Measurements from ENCODE around the gene FRK.
"Not testable (repeated sequence)": the region's sequence is repeated elsewhere in the genome, so short reads cannot be mapped to it uniquely, and the experiment has no call there.

FRK gene

DNA sequence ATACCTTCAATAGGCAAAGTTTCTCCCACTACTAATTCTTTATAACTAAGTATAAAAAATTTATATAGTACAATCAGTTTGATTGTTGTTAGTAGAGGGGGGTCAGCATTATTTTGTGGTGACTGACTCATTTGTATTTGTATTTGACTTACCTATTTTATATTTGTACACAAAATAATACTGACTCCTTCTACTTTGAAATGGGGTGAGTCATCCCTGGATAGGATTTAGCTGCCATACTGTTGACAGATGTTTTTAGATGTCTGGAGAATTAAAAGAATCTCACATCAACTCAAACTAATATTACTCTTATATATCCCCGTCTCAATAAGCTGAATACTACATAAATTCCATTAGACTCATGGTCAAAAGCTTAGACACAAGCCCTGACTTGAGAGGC lies 114.9 kb downstream of the FRK start:
- DNase-seq (ENCODE audit: low read depth in 2 of 2): no peak

DNA sequence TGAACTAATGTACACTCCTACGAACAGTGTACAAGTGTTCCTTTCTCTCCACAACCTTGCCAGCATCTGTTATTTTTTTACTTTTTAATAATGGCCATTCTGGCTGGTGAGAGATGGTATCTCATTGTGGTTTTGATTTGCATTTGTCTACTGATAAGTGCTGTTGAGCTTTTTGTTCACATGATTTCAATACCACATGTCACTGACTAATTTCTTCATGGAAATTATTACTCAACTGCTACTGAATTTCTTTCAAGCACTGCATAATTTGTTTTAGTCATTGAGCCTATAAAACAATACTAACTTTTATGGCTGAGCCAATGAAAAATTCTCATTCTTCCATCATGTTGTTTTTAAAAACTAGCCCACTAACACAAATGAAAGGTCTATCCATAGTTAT lies 115.4 kb downstream of the FRK start:
- no peak for DNase-seq (ENCODE audit: low read depth in 2 of 2)

DNA sequence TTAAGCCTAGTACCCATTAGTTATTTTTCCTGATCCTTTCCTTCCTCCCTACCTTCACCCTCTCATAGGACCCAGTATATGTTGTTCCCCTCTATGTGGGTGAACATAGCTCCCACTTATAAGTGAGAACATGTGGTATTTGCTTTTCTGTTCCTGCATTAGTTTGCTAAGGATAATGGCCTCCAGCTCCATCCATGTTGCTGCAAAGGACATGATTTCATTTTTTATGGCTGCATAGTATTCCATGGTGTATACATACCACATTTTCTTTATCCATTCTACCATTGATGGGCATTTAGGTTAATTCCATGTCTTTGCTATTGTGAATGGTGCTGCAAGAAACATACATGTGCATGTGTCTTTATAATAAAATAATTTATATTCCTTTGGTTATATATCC lies 115.9 kb downstream of the FRK start:
- DNase-seq (ENCODE audit: low read depth in 2 of 2): not testable (repeated sequence)

DNA sequence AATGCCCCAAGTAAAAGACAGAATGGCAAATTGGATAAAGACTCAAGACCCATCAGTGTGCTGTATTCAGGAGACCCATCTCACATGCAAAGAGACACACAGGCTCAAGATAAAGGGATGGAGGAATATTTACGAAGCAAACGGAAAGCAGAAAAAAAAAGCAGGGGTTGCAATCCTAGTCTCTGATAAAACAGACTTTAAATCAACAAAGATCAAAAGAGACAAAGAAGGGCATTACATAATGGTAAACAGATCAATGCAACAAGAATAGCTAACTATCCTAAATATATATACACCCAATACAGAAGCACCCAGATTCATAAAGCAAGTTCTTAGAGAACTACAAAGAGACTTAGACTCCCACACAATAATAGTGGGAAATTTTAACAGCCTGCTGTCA lies 123.2 kb downstream of the FRK start:
- DNase-seq (ENCODE audit: low read depth in 2 of 2): not testable (repeated sequence)

DNA sequence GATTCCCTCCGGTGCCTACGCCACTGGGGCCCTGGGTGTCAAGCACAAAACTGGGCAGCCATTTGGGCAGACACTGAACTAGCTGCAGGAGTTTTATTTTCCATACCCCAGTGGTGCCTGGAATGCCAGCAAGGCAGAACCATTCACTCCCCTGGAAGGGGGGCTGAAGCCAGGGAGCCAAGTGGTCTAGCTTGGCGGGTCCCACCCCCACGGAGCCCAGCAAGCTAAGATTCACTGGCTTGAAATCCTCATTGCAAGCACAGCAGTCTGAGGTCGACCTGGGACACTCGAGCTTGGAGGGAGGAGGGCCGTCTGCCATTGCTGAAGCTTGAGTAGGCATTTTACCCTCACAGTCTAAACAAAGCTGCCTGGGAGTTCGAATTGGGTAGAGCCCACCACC lies 125.3 kb downstream of the FRK start:
- no peak for DNase-seq (ENCODE audit: low read depth in 2 of 2)

DNA sequence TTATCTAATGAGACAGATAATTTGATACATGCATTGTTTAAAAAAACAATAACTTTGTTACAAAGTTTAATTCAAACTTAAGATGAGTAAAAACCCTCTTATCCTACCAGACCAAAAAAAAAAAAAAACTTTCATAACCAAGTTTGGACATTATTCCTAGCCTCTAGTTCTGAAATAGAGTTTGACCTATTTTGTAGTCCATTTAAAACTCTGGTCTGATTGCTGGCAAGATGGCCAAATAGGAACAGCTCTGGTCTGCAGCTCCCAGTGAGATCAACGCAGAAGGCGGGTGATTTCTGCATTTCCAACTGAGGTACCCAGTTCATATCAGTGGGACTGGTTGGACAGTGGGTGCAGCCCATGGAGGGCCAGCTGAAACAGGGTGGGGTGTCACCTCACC lies 125.9 kb downstream of the FRK start:
- no peak for DNase-seq (ENCODE audit: low read depth in 2 of 2)

DNA sequence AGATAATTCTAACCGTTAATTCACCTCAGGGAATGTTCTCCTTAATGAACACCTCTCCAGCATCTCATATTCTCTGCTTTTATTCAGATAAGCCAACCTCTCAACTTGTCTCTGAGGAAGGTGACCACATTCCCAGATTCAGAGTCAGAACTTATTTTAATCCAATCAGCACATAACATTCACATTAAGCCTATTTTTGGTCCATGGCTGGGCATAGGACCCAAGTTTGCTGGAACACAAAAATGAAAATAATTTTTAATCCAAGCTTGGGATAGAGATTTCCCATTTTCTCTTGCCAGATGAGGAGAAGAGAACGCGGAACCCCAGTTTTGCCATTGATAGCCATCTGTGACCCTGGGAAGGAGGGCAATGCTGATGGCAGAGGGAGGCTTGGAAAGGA lies 126.5 kb downstream of the FRK start:
- DNase-seq (ENCODE audit: low read depth in 2 of 2): no peak

DNA sequence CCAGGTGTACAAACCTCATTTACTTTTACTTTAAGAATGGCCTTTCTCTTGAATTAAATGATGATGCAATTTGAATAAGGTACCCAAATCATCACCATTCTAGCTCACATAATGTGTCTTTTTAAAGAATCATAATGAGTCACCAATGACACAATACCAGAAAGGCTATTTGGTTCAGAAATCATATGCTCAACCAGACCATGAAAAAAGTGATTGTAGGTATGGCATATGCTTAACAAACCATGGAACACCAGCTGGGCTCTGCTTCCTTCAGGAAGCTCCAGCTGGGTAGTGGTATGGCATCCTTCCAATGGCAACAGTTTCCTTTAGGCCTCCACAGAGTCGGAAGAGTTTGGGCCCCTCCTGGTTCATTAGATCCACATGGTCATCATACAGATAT lies 128.2 kb downstream of the FRK start:
- DNase-seq (ENCODE audit: low read depth in 2 of 2): no peak

DNA sequence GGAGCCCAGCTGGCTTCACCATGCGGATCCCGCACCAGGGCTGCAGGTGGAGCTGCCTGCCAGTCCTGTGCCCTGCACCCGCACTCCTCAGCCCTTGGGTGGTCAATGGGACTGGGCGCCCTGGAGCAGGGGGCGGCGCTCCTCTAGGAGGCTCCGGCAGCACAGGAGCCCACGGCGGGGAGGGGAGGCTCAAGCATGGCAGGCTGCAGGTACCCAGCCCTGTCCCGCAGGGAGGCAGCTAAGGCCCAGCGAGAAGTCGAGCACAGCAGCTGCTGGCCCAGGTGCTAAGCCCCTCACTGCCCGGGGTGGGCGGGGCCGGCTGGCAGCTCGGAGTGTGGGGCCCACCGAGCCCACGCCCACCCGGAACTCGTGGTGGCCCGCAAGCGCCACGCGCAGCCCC lies 132.7 kb downstream of the FRK start:
- not testable (repeated sequence) for DNase-seq (ENCODE audit: low read depth in 2 of 2)

DNA sequence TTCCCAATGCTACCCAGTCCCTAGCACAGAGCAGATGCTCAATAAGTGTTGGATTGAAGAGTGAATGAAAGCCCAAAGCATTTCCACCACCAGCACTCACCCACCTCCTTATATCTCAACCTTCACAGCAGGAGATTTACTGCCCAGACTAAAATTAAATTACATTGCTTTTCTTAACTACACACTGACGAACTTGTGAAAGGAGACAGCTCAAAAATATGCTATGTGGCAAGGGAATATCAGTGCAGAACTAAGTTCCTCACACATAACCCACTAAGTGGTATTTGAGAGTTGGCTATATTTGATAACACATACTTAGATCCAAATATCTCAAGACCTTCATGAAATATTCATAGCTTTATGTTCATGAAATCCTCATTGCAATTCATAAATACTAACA lies 137.7 kb downstream of the FRK start:
- DNase-seq (ENCODE audit: low read depth in 2 of 2): no peak

DNA sequence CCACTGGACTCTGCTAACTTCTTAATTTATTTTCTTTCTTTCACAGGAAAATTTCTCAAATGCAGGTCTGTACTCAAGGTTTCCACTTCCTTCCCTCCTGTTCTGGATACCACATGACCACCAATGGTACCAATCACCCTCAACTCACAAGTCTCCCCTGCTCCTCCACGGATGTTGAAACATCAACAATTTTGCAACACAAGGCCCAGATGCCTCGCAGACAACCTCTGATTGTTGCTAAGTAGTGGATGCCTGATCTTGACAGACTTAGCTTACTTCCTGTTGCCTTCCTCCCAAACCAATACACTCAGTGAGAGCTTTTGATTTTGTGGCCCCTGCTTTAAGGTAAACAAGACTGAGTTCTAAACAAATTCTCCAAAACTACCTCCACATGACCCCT lies 146.6 kb downstream of the FRK start:
- no peak for DNase-seq (ENCODE audit: low read depth in 2 of 2)

DNA sequence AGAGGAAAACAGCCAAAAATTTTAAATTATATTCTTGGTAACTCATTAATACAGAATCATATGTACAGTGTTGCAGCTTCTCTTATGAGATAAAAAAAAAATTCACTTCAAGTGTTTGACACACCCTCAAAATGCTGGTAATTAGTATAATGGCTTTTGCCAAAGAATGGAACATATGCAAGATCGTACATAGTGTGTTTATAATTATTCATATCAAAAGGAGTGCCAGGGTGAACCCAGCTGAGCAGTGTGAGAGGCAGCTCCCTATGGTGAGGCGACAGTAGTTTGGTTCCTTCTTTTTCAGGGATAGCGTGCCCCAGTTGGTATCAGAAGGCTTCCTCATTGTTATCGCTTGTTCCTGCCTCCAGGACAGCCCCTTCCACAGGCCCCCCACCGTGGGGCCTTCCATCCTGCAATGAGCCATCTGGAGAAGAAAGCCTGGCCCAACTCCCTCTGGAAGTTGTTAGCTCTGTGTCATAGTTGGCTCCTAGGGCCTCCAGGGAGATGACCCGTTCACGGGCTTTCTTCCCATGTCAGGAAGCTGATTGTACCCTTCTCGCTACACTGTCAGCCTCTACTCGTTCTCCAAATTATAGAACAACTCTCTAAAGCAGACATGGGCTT lies 150.7 kb downstream of the FRK start:
- no peak for DNase-seq (ENCODE audit: low read depth in 2 of 2)

DNA sequence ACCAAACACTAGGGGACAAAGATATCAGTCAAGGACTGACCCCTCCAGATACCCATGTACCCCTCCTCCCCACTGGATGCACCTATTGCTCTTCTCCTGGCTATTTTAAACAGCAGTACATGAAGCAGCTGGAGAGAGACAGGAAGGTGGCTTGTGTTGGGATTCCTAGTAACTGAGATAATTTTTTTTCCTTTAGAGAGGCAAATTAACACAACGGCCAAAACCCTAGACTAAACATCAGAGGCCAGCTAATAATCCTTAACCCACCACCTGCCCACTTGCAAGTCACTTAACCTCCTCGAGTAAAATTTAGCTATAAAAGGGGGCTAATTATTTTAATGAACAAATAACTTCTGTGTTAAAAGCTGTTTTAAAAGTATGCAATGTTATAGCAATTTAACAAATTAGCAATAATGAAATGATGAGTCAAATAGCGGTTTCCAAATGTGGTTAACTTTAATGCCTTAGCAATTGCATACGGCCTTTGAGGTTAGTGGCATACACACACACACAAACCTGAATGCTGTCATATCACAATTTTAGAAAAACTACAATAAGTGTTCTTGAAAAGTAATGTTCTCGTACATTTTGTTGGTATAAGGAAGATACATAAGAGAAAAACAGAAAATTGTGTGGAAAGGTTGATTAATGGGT lies 151.7 kb downstream of the FRK start:
- DNase-seq (ENCODE audit: low read depth in 2 of 2): no peak

DNA sequence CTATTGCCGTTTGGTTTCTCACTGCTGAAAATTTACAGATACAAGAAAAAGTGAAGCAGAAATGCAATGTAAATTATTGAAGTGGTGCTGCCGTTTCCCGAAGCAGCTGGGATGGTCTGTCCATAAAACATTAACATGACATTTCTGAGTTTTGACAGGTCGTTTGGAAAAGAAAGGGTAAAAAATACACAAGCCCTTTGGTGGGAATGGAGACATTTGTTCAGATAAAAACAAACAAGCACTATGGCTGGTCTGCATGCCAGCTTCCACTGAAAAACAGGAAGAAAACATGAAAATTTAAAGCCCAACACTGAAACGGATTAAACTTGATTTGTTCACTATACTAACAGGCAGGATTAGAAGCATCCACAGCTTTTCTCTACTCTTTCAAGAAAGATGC lies 155.2 kb downstream of the FRK start:
- DNase-seq (ENCODE audit: low read depth in 2 of 2): no peak

DNA sequence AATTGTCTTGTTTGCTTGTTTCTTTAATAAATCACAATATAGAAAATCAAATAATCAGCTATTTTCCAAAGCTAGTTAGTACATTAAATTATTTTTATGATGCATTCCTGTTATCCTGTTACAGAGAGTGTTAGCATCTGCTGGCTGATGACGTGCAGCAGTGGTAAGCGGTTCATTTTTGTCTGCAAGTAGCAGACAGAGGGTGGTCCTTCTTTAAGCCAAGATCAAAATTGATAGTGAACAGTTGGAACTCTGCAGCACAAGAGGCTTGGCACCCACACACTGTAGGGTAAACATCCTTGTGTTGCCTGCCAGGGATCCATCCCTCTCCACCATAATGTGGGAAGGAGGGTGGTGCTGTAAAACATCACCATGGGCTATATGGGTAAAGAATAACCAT lies 158.3 kb downstream of the FRK start:
- DNase-seq (ENCODE audit: low read depth in 2 of 2): no peak

DNA sequence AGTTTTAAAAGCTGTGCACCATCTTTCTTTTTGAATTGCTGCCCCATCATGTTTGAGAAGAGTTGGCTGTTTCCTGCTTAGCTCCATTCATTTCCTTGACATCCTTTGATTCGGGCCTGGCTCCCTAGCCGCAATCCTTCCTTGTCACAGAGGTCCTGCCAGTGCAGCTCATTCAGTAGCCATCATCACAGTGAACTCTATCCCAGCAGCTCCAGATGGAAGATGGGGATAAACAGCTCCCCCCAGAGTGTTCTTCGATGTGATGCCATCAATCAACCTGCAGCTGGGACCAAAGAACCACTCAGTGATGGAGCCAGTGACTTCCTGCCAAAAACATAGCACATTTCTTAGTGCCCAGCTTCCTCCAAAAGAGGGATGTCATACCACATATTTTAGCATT lies 158.8 kb downstream of the FRK start:
- DNase-seq (ENCODE audit: low read depth in 2 of 2): no peak

DNA sequence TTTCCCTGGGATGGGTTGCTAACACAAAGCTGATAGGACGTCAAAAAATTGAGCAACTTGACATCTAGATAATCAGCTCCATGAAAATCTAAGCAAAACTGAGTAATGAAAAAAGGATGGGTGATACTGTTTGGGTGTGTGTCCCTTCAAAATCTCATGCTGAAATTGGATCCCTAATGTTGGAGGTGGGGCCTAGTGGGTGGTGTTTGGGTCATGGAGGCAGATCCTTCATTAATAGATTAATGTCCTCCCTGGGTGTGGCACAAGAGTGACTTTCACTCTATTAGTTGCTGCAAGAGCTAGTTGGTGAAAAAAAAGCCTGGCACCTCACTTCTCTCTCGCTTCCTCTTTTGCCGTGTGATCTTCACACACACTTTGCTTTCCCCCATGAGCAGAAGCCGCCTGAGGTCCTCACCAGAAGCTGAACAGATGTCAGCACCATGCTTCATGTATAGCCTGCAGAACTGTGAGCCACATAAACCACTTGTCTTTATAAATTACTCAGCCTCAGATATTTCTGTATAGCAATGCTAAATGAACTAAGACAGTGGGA lies 160.9 kb downstream of the FRK start:
- DNase-seq (ENCODE audit: low read depth in 2 of 2): no peak

DNA sequence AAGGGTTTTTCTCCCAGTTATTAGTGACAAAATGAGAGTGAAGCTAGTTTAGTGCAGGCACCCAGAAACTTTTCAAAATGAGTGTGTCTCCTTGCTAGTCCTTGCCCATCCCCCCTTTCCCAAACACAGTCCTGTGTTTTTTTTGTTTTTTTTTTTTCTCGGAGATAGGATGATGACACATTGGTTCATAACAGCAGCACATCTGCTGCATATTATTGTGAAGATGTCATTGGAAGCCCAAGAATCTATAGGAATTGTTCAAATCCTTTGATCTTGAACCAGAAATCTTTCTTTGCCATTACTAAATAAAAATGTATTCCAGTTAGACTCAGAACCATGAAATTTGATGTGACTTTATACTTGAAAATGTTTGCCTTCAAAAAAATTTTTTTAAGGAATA lies 162.4 kb downstream of the FRK start:
- DNase-seq (ENCODE audit: low read depth in 2 of 2): no peak

DNA sequence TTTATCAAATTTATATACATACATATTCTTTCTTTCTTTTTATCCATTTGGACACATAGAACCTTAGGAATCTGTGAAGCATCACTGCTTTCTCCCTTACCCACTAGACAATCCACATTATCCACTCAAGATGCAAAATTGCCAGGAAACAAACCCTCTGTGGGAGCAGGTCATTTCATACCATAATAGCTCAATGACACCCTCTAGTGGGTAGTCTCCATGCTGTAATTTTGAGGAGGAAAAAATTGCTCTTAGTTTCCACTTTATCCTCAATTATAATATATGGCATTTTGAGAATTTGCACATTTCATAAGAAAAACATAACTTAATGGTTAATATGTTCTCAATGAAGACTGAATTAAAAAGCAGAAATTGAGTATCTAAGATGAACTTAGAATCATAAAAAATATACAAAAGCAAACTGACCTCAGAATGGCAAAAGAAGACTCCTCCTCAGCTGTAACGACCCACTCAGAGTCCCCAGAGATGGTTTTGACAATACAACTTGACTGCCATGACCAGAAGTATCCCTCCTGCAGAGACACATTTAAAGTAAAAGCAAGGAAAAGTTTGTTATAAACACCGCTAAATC lies 164.1 kb downstream of the FRK start:
- no peak for DNase-seq (ENCODE audit: low read depth in 2 of 2)

DNA sequence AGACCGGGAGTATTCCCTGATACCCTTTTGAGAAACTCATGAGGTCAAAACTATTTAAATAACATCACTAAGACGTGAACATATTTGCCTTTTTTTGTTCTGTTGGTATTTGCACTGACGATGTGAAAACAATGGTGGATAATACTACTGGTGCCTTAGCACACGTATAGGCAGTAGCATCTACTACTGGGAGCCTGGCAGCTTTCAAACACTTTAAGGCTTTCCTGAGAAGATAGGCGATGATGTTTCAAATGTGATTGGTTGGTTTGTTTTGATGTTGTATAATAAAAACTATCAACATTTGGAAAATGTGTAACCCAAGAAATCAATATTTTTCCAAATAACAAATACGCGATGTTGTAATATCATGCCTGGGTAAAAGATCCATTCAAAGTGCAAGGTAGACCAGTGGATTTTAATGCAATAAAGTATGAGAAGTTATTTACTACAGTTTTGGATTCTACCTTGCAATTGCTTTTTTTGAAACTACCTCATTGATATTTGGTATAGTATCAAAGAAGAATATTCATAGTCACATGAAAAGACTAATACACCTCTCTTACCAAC lies 166.2 kb downstream of the FRK start:
- DNase-seq (ENCODE audit: low read depth in 2 of 2): no peak

DNA sequence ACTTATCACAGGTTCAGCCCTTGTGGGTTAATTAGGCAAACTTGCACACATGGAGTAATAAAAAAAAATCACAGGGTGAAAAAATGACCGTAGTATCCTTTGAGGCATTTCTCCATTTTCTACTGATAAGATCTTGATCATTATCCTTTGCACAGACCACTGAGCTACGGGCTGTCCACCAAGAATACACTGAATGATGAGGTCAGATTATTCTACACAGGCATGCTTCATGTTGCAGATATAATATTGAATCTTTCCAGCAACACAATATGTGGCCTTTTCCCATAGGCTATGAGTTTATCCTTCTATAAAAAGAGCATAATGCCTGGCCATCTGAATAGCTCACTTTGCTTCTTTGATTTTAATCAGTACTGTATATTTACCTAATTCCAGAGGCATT lies 168.9 kb downstream of the FRK start:
- no peak for DNase-seq (ENCODE audit: low read depth in 2 of 2)

DNA sequence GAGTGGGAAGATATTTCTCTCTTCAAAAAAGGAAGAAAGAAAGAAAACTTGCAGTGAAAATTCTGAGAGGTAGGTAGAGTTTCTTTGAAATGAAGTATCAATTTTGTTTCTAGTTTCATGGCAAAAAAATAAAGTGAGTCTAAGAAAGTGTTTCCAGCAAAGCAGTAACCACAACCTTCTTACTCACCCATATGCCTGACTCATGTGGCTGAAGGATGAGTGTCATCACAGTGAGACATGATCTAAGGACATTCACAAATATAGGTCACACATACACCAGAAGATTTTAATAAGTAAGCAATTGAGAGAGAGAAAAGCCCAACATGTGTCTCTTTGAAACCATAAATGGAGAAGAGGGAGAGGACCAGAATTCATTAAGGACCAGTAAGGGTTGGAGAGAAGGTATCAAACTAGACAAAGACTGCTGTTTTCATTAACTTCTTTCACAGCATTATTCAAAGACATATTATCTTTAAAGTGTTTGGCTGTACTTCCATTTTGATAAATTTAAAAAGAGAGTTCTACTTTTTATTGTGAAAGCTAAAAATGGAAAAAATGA lies 169.5 kb downstream of the FRK start:
- no peak for DNase-seq (ENCODE audit: low read depth in 2 of 2)

DNA sequence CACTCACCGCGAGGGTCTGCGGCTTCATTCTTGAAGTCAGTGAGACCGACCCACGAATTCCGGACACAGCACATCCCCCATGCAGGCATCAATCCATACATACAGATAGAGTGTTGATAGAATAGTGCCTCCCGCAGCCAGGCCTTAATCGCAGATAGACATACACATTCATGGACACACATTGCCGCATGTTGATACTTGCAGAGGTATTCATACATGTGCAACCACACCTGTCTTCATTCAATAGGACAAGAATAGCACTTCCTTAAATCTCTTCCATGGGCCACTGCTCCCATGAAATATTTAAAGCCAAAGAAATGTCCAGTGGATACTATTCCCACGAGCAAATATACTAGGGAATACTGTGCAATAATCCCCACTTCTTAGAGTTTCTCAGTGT lies 170.5 kb downstream of the FRK start:
- no peak for DNase-seq (ENCODE audit: low read depth in 2 of 2)
